K562 (cell line): ENCODE data around the gene HLA-DOA. TPM values are rescaled to one million over a fixed set of nuclear protein-coding genes. Genes with fewer than 3 reads are reported as not detected.

Source experiments
- ATAC-seq: fragments of 200-7000 bp; cut with Tn5 transposase; 3 replicates; pipeline ENCODE4 v1.9.1; 2020; ENCODE audit warnings: moderate library complexity
- BruUV-seq: library from RNA; stranded (reverse); fragments of 400-500 nt; replicated peaks from 2 replicates; lab custom pipeline; 2021; lab: Mats Ljungman, UMichigan
- CTCF ChIA-PET: fragments of 300-600 bp; formaldehyde crosslinking; extraction: SDS; loops from one replicate; lab custom pipeline; 2021; ENCODE audit warnings: low intra/inter-chr PET ratio; lab: Yijun Ruan, JAX
- POLR2A ChIA-PET: fragments of 300-600, 350-650 bp; sonication (Branson Sonifier 250); formaldehyde crosslinking; extraction: SDS; loops from one replicate; lab custom pipeline; 2021; ENCODE audit warnings: antibody characterized with exemption, inconsistent platforms; lab: Yijun Ruan, JAX
- DNase-seq, 4 experiments: peaks; one replicate each; pipeline versions ENCODE4 v3.0.0 to v3.0.0-alpha.2; 2011 to 2018; ENCODE audit warnings: low spot score in 3 of 4, mixed read lengths in 3 of 4; ENCODE audit errors: extremely low read depth in 1 of 4
- FAIRE-seq: peaks from 2 replicates; lab custom pipeline; 2011; peaks lifted over from hg19 to GRCh38; lab: Jason Lieb, UNC
- H2AFZ ChIP-seq: 2 replicates; pipeline ENCODE4 v1.6.0; 2011; ENCODE audit warnings: low read depth, low read length, control low read depth, inconsistent platforms
- H3K27ac ChIP-seq: fragments of 200-600 bp; 3 replicates; pipeline ENCODE4 v1.8.0; 2011; ENCODE audit warnings: low read depth, mild to moderate bottlenecking, control low read depth, inconsistent platforms, low read length, moderate library complexity, mixed read lengths; ENCODE audit errors: extremely low read depth
- H3K27me3 ChIP-seq, 2 experiments: fragments of 300-600 bp in 1 of 2; 2 replicates in 1 of 2; 3 replicates in 1 of 2; pipeline versions ENCODE4 v1.6.0 to v1.8.0; 2011; ENCODE audit warnings: inconsistent platforms in 2 of 2, low read length in 2 of 2, mild to moderate bottlenecking in 1 of 2, mixed read lengths in 1 of 2, moderate library complexity in 1 of 2; ENCODE audit not compliant: control insufficient read depth in 2 of 2, insufficient read depth in 2 of 2
- H3K36me3 ChIP-seq: fragments of 300-600 bp; 3 replicates; pipeline ENCODE4 v1.8.0; 2011; ENCODE audit warnings: mild to moderate bottlenecking, low read length, inconsistent platforms; ENCODE audit not compliant: control insufficient read depth, insufficient read depth
- H3K4me1 ChIP-seq, 2 experiments: fragments of 200-600 bp in 1 of 2; replicated peaks in 1 of 2; 2 replicates in 1 of 2; 3 replicates in 1 of 2; pipeline versions ENCODE4 v1.5.1 to v1.8.0; 2011; ENCODE audit warnings: inconsistent platforms in 2 of 2, low read length in 2 of 2, mild to moderate bottlenecking in 1 of 2, mixed read lengths in 1 of 2, moderate library complexity in 1 of 2; ENCODE audit not compliant: control insufficient read depth in 2 of 2, insufficient read depth in 2 of 2
- H3K4me2 ChIP-seq: 2 replicates; pipeline ENCODE4 v1.6.1; 2011; ENCODE audit warnings: low read length, control low read depth, inconsistent platforms, mixed read lengths; ENCODE audit not compliant: insufficient read depth
- H3K4me3 ChIP-seq: fragments of 200-600 bp; sonication (generic), shearing (Covaris generic); 2 replicates; pipeline ENCODE4 v1.5.1; 2016; ENCODE audit warnings: control low read depth, inconsistent platforms
- H3K79me2 ChIP-seq: fragments of 200-600 bp; 3 replicates; pipeline ENCODE4 v1.8.0; 2011; ENCODE audit warnings: low read length, inconsistent platforms; ENCODE audit not compliant: control insufficient read depth, insufficient read depth
- H3K9ac ChIP-seq, 2 experiments: 2 replicates each; pipeline versions ENCODE4 v1.6.0 to v1.6.1; 2011; ENCODE audit warnings: low read depth in 2 of 2, low read length in 2 of 2, control low read depth in 1 of 2, inconsistent platforms in 1 of 2, mild to moderate bottlenecking in 1 of 2, mixed read lengths in 1 of 2; ENCODE audit not compliant: insufficient read depth in 1 of 2
- H3K9me1 ChIP-seq: one replicate; pipeline ENCODE4 v1.6.0; 2011; ENCODE audit warnings: inconsistent platforms, mild to moderate bottlenecking, low read length, moderate library complexity; ENCODE audit not compliant: control insufficient read depth, insufficient read depth
- H3K9me3 ChIP-seq: replicated peaks from 2 replicates; pipeline ENCODE4 v1.5.1; 2011; ENCODE audit warnings: low read depth, low read length, inconsistent platforms; ENCODE audit not compliant: control insufficient read depth, insufficient read depth
- H4K20me1 ChIP-seq: replicated peaks from 2 replicates; pipeline ENCODE4 v1.6.1; 2011; ENCODE audit warnings: low read length, inconsistent platforms, mixed read lengths; ENCODE audit not compliant: control insufficient read depth, insufficient read depth
- ATF7 ChIP-seq: fragments of 450-650 bp; IDR thresholded peaks from 2 replicates; pipeline ENCODE4 v1.7.1; 2014; ENCODE audit warnings: mild to moderate bottlenecking, moderate library complexity
- CTBP1 ChIP-seq: fragments of 450-650 bp; IDR thresholded peaks from 2 replicates; pipeline ENCODE4 v1.6.1; 2016; ENCODE audit warnings: borderline replicate concordance
- CTCF ChIP-seq, 3 experiments: IDR thresholded peaks in 2 of 3; conservative IDR thresholded peaks in 1 of 3; 2 replicates each; pipeline ENCODE4 v1.5.1; 2011 to 2012; ENCODE audit warnings: low read length in 3 of 3, mild to moderate bottlenecking in 3 of 3, control low read depth in 2 of 3, improper control_type of control experiment in 1 of 3, inconsistent platforms in 1 of 3, low read depth in 1 of 3, mixed read lengths in 1 of 3, moderate library complexity in 1 of 3; ENCODE audit not compliant: insufficient read depth in 2 of 3
- CTCFL ChIP-seq: IDR thresholded peaks from 2 replicates; pipeline ENCODE4 v1.6.1; 2011; ENCODE audit warnings: borderline replicate concordance, low read depth, mild to moderate bottlenecking, moderate library complexity, low read length; ENCODE audit not compliant: insufficient read depth, poor library complexity, severe bottlenecking
- CXXC5 ChIP-seq: fragments of 250-450 bp; sonication (Bioruptor Pico); IDR thresholded peaks from 2 replicates; pipeline ENCODE4 v1.8.0; 2022; ENCODE audit warnings: inconsistent platforms, mild to moderate bottlenecking, moderate library complexity
- ESRRA ChIP-seq: fragments of 450-650 bp; IDR thresholded peaks from 2 replicates; pipeline ENCODE4 v1.6.1; 2014; ENCODE audit warnings: low read depth, mild to moderate bottlenecking, moderate library complexity, borderline replicate concordance
- MAFK ChIP-seq: IDR thresholded peaks from 2 replicates; pipeline ENCODE4 v1.6.1; 2011; ENCODE audit warnings: low read length, improper control_type of control experiment
- PHF8 ChIP-seq: fragments of 200-600 bp; sonication (generic); IDR thresholded peaks from 2 replicates; pipeline ENCODE4 v1.6.1; 2012; ENCODE audit warnings: mixed run types, mild to moderate bottlenecking, inconsistent platforms, low read length, moderate library complexity, borderline replicate concordance
- RAD21 ChIP-seq, 2 experiments: fragments of 250-450 bp in 1 of 2; fragments of 450-650 bp in 1 of 2; sonication (Bioruptor Pico) in 1 of 2; formaldehyde crosslinking in 1 of 2; IDR thresholded peaks in 1 of 2; conservative IDR thresholded peaks in 1 of 2; 2 replicates each; pipeline versions ENCODE4 v1.4.0 to v1.8.0; 2020 to 2022; ENCODE audit warnings: mild to moderate bottlenecking in 2 of 2, moderate library complexity in 1 of 2
- SMC3 ChIP-seq: conservative IDR thresholded peaks from 2 replicates; pipeline ENCODE4 v1.6.1; 2011; ENCODE audit warnings: low read depth, low read length, improper control_type of control experiment; ENCODE audit not compliant: insufficient read depth
- SPI1 ChIP-seq: IDR thresholded peaks from 2 replicates; pipeline ENCODE4 v1.6.1; 2011; ENCODE audit warnings: low read depth, low read length, control low read depth, borderline replicate concordance
- ZNF280B ChIP-seq: fragments of 250-450 bp; sonication (Bioruptor Pico); IDR thresholded peaks from 2 replicates; pipeline ENCODE4 v1.5.1; 2021; ENCODE audit warnings: mild to moderate bottlenecking
- ZNF668 ChIP-seq: fragments of 250-450 bp; sonication (Bioruptor Pico); IDR thresholded peaks from 2 replicates; pipeline ENCODE4 v1.8.0; 2022; ENCODE audit warnings: mild to moderate bottlenecking, inconsistent platforms
- WGBS: fragments of 100-300 bp; shearing (Covaris generic); methylation state at CpG from one replicate; pipeline ENCODE4 v1.1.6; 2016; ENCODE audit warnings: low coverage, mixed read lengths; ENCODE audit not compliant: insufficient coverage; ENCODE audit errors: missing lambda C conversion rate; 5-methylcytosine and 5-hydroxymethylcytosine counted together
- in situ Hi-C: fragments of 300-500 bp; cut with MboI; formaldehyde crosslinking; loops from 4 replicates; pipeline ENCODE4 v1.15.0; 2018; ENCODE audit warnings: inconsistent platforms, mixed read lengths
- intact Hi-C: fragments of 100-400 bp; cut with micrococcal nuclease; formaldehyde crosslinking; loops from 2 replicates; pipeline ENCODE4 v1.14.2; 2022
- polyA plus RNA-seq, 8 experiments: library from polyadenylated mRNA; depleted of rRNA in 4 of 8; stranded (reverse) in 5 of 8; unstranded in 3 of 8; fragments of >200 nt; fragmentation: Nextera tagmentation in 2 of 8; fragmentation: Illumina TruSeq in 1 of 8; extraction: Ambion mirVana in 2 of 8; extraction: Trizol in 1 of 8; gene quantifications; 2 replicates each; pipeline versions ENCODE4 v1.2.1 to v1.2.3, GENCODE V29; 2011 to 2014; ENCODE audit warnings: inconsistent platforms in 1 of 8, missing spikeins in 1 of 8
- total RNA-seq, 7 experiments: library from RNA; depleted of rRNA in 6 of 7; stranded (reverse); fragments of >200 nt in 6 of 7; fragmentation: Illumina TruSeq in 2 of 7; extraction: Trizol in 2 of 7; gene quantifications; 2 replicates each; pipeline versions ENCODE4 v1.2.1 to v1.2.3, GENCODE V29; 2011 to 2021; ENCODE audit warnings: low replicate concordance in 1 of 7

The HLA-DOA gene
- total and polyA plus RNA-seq, 9 of the 15 experiments (the other 6 are each of a cell fraction or from before 2014, with no cell fraction given) = 0.07 TPM; not detected in 8

GRCh38 chr6:33001685-33002084 lies 7.7 kb downstream of the HLA-DOA start (continued):
- no peak for TF ChIP-seq ZNF280B (CRISPR knock-in tag)

- H4K20me1 ChIP-seq = no peaks in the 10 kb centered on the region
- intact Hi-C loops = no loop called here
- no peaks in the 10 kb centered on the region for H3K4me1 ChIP-seq
- 0 out of 2 replicates have a peak overlapping the region, but pooled peaks have one; percentile 10 for H2AFZ ChIP-seq
- no peaks in the 10 kb centered on the region for H3K9me1 ChIP-seq
- ATAC-seq = peak; percentile 96
- no peak overlapping the region for H3K9ac ChIP-seq
- ChIA-PET CTCF (interaction anchor here (0.6 to 1.2 kb wide), 5 partner anchors 14 to 172 kb away, joined by 3 to 6 read pairs (median 3); no protein-coding TSS in a partner anchor), POLR2A (interaction anchor here (0.6 to 2.6 kb wide), 4 partner anchors 20 to 103 kb away, joined by 3 to 14 read pairs (median 4); no protein-coding TSS in a partner anchor)
- no peaks in the 10 kb centered on the region for H3K9me3 ChIP-seq
- no peaks in the 10 kb centered on the region for H3K36me3 ChIP-seq
- H3K27ac ChIP-seq = no peak overlapping the region
- in situ Hi-C loops = no loop called here
- no peak overlapping the region for H3K4me3 ChIP-seq
- no peaks in the 10 kb centered on the region for H3K79me2 ChIP-seq
- peak; percentile 82 for FAIRE-seq
- WGBS = 2% methylated on average over 8 of the region's 8 CpGs
- H3K27me3 ChIP-seq = peaks cover 13 to 26% of the 10 kb centered on the region in 2 experiments
- H3K4me2 ChIP-seq = no peak overlapping the region
- peak in 2 of 4 experiments; percentile 55 to 63 for DNase-seq
- no TSS peak for BruUV-seq
- TF ChIP-seq ESRRA (peak; percentile 67; the same call in 1 of the 2 replicates), RAD21 (CRISPR knock-in tag; conservative IDR thresholded peaks at IDR 0.05 in 1 of 2, IDR thresholded peaks at IDR 0.05 in 1 of 2) (peak; percentile 37 to 77), MAFK (no peak), ZNF668 (no peak), CXXC5 (CRISPR knock-in tag) (0 out of 2 replicates have a peak, but pooled peaks have one; percentile 14), CTBP1 (peak; percentile 62; the same call in 1 of the 2 replicates), ATF7 (no peak), CTCF (IDR thresholded peaks at IDR 0.05 in 2 of 3, conservative IDR thresholded peaks at IDR 0.05 in 1 of 3; ENCODE audit: insufficient read depth in 2 of 3, low read depth in 1 of 3, low read length in 3 of 3) (peak; percentile 63 to 77 (median 66)), PHF8 (no peak), SPI1 (peak; percentile 89), CTCFL (peak; percentile 75), SMC3 (peak; percentile 42; the same call in 1 of the 2 replicates)
These were observed 9.3 kb downstream of the HLA-DOA start for GRCh38 chr6:33000055-33000454.
